ENCODE results near the gene CERS6.

GRCh38 chr2:168649105-168649504 is 193.0 kb downstream of the CERS6 start:
- TF ChIP-seq CTCF (conservative IDR thresholded peaks at IDR 0.05; ENCODE audit: low read depth in 2 of 2) (no peak), POLR2AphosphoS5 (IDR thresholded peaks at IDR 0.05; ENCODE audit: low read depth) (no peak), REST (IDR thresholded peaks at IDR 0.05; ENCODE audit: unreplicated experiment) (no peak), EZH2phosphoT487 (IDR thresholded peaks at IDR 0.05; ENCODE audit: unreplicated experiment) (no peak), ZNF114 (CRISPR knock-in tag; IDR thresholded peaks at IDR 0.05) (no peak), EZH2 (IDR thresholded peaks at IDR 0.05; ENCODE audit: low read depth, unreplicated experiment) (no peak), CREB1 (CRISPR knock-in tag; IDR thresholded peaks at IDR 0.05; ENCODE audit: low read depth) (no peak), ETS1 (IDR thresholded peaks at IDR 0.05) (no peak), NANOG (IDR thresholded peaks at IDR 0.05; ENCODE audit: borderline replicate concordance) (no peak), JUNB (IDR thresholded peaks at IDR 0.05; ENCODE audit: unreplicated experiment) (no peak)
